GM19324 (cell line): ENCODE results near the gene KIF5C.

Experiments used
- ATAC-seq: cut with Tn5 transposase; IDR thresholded peaks from one replicate; pipeline ENCODE4 v1.9.1; 2021; ENCODE audit warnings: mild to moderate bottlenecking, moderate library complexity; ENCODE audit not compliant: unreplicated experiment, low FRiP score

The KIF5C gene

GRCh38 chr2:148922776-148923475 is 47.9 kb downstream of the KIF5C start:
- ATAC-seq: no peak

DNA sequence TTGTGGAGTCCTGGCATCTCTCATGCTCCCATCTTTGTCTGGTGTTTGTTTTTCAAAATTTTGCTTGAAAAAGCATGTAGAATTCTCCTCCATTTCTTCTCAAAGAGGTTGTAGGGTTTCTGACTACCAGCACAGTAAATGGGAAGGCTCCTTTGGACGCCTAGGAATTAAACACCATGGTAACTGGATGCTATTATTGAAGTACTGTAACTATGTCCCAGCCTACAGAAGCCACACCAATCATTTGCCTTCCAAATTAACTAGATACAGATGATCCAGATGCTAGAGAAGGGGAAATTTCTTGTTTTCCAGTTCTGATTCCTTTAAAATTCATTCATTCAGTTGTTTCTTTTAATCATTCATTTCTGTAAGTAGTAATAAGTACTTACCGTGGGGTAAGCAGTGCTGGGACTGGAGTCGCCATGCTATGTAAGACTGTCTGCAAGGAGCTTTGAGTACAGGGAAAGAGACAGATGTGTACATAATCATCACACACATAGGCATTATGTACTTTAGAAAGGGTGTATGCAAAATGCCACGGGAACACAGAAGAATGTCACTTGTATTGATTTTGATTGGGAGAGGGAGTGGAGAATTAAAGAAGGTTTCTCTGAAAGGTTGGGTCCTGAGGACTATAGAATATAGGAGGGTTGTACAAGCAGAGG is 49.6 kb downstream of the KIF5C start:
- ATAC-seq: no peak

GRCh38 chr2:148926291-148926961 is 51.4 kb downstream of the KIF5C start:
- peak; percentile 84 for ATAC-seq

DNA sequence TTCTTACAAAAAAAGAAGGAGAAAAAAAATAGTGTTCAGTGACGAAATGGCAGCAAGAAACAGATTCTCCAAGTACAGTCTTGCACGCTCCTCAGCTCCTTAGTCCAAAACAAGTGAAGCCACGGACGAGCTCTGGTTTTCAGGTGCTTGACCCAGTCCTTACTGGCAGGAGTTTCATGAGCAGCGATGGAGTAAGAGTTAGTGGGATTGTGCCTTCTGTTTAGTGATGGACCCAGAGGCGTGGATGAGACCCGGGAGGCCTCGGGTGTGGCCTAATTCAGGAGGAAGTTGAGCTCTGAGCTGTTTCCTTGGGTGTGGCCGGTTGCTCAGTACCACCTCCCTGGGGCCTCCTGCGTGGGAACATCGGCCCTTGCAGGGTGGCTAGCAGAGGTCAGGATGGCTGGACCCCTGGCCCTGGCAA is 52.0 kb downstream of the KIF5C start:
- ATAC-seq: peak; percentile 48

DNA sequence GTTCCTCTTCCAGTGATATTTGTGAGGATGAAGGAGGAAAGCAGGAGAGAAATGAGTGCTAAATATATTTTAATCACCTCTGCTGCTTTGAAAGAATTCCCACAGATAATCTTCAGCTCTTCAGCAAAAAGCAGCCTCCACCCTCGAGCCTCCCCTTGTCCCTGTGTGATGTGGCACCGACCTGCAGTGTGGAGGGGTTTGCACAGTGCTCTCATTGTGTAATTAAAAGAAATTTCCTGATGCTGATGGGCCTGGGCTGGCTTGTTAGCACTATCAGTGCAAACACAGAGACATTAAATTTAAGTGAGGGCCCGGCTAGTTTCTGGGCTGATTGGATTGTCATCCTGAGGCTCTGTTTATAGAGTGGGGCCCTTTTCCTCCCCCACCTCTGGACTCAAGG is 53.4 kb downstream of the KIF5C start:
- ATAC-seq: no peak

GRCh38 chr2:148930046-148930775 is 55.2 kb downstream of the KIF5C start:
- ATAC-seq: no peak

DNA sequence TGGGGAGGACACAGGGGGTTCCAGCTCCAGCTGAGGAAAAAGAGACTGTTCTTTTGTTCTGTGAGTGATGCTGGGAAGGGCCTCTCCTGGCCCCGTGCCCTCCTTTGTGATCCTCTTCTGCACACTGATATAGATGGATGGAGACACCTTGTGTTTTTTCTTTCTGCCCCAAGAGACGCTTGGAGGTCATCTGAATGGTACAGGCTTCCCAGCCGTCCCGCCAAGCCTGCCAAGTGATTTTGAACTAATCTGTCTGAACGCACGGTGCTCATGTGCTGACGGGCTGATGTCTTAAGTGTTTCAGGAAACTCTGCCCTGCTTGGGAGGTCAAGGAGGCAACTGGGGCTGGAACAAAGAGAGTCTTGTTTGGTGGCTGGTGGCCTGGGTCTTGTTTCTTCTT is 57.5 kb downstream of the KIF5C start:
- no peak for ATAC-seq

- no peak for ATAC-seq
These were observed 58.4 kb downstream of the KIF5C start for GRCh38 chr2:148933456-148933855.

- no peak for ATAC-seq
These were observed 60.8 kb downstream of the KIF5C start for GRCh38 chr2:148935791-148936190.

GRCh38 chr2:148936857-148937450 is 61.9 kb downstream of the KIF5C start:
- no peak for ATAC-seq

DNA sequence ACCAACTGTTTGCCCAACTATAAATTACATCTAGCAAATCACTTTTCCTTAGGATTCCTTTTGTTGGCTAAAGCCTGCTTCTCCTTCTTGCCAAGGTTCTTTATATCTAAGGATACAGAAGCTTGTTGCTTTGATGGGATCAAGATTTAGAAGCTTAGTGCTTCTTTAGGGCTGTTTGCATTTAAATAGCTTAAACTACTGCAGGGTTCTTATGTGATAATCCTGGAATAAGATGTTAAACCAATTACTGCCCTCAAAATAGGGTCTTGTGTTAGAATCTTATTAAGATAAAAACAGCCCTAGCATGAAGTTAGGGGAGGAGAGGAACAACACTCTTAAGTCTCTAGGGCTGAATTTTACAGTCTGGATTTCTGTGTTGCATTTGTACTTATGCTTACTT is 64.2 kb downstream of the KIF5C start:
- ATAC-seq: no peak

DNA sequence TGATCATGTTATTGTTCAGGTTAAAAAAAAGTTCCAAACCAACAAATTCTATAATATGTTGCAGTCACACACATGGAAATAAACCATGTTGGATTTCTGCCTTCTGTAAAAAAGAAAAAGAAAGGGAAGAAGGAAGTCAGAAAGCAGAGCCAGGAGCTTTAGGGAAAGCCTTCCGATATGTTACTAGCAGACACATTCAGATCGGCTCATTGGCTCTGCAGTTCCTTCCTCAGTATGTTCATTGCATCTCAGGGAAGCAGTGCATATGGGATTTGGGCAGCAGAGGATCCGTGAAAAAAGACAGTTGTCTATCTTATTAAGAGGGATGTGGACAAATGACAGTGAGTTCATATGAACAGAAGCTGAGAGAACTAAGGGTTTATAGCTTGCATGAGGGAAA is 68.1 kb downstream of the KIF5C start:
- ATAC-seq: no peak

DNA sequence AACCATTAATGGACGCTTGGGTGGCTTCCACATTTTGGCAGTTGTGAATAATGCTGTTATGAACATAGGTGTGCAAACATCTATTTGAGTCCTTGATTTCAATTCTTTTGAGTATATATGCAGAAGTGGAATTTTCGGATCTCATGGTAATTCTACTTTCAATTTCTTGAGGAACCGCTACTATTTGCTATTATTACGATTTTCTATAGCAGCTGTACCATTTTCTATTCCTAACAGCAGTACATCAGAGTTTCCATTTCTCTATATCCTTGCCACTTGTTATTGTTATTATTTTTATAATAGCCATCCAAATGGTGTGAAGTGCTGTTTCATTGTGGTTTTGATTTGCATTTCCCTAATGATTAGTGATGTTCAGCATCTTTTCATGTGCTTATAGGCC is 69.5 kb downstream of the KIF5C start:
- ATAC-seq: no peak

DNA sequence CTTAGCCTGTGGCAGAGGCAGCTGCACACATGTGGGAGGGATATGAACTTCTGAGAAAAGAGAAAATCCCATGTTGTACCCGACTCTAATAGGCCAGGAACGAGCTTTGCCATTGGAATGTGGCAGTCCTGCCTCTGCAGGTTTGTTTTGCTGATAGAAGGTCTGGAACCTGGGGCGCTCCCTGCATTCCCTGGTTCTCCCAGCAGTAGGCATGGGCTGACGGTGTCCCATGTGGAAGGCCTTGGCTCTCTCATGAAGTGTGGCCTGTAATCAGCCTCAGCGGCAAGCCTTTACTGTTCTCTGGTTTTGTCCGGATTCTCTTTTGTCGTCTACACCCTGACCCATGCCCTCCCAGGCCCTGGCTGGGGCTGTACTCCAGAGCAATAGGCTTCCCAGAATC is 72.3 kb downstream of the KIF5C start:
- ATAC-seq: no peak

- ATAC-seq: no peak
These were observed 73.8 kb downstream of the KIF5C start for GRCh38 chr2:148948868-148949267.

GRCh38 chr2:148949348-148949747 is 74.3 kb downstream of the KIF5C start:
- ATAC-seq: no peak

- ATAC-seq: no peak
These were observed 77.6 kb downstream of the KIF5C start for GRCh38 chr2:148952621-148953020.

DNA sequence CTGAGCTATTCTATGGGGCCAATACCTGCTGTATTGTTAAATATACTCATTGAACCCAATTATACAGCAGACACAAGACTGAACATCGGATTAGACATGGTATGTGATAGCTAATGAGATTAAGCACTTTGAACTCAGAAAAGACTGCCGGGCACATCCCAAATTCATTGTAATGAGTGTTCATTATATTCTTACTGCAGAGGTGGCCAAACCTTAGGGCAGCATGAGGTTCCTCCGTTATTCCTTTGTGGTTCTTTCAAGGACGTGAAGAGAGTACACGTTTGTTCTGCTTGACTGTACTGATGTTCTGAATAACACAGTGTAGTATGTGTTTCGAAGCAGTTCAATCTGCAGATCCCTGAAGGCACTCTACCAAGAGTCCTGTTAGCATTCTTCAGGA is 78.4 kb downstream of the KIF5C start:
- no peak for ATAC-seq

GRCh38 chr2:148954536-148954935 is 79.5 kb downstream of the KIF5C start:
- ATAC-seq: no peak

DNA sequence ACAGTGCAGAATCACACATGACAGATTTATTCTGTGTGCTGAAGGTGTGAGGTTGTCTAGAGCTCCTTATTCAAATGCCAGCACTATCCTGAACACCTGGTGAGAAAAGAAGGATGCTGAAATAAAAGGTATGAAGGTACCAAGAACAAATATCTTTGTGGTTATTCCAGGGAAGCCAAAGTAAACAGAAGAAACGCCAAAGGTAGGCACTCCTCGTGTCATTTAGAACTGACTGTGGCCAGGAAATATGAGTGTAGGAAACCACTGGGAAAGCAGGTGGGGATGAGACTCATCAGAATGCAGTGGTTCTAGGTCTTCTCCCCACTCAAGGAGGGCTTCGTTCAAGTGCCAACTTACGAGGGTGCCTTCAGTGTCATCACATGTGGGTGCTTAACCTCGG is 80.8 kb downstream of the KIF5C start:
- no peak for ATAC-seq

- ATAC-seq: no peak
These were observed 82.0 kb downstream of the KIF5C start for GRCh38 chr2:148957023-148957422.
